Kidney tubule cell (primary cell): ENCODE results near the gene TAF4.
A peak's percentile ranks its signal among the peaks of the same experiment; 100 is the strongest.
"Not testable (repeated sequence)": the region's sequence is repeated elsewhere in the genome, so short reads cannot be mapped to it uniquely, and the experiment has no call there.

Source experiments
- DNase-seq: peaks from one replicate; pipeline ENCODE4 v3.0.0-alpha.2; 2018; ENCODE audit warnings: low spot score

Gene TAF4, protein sequence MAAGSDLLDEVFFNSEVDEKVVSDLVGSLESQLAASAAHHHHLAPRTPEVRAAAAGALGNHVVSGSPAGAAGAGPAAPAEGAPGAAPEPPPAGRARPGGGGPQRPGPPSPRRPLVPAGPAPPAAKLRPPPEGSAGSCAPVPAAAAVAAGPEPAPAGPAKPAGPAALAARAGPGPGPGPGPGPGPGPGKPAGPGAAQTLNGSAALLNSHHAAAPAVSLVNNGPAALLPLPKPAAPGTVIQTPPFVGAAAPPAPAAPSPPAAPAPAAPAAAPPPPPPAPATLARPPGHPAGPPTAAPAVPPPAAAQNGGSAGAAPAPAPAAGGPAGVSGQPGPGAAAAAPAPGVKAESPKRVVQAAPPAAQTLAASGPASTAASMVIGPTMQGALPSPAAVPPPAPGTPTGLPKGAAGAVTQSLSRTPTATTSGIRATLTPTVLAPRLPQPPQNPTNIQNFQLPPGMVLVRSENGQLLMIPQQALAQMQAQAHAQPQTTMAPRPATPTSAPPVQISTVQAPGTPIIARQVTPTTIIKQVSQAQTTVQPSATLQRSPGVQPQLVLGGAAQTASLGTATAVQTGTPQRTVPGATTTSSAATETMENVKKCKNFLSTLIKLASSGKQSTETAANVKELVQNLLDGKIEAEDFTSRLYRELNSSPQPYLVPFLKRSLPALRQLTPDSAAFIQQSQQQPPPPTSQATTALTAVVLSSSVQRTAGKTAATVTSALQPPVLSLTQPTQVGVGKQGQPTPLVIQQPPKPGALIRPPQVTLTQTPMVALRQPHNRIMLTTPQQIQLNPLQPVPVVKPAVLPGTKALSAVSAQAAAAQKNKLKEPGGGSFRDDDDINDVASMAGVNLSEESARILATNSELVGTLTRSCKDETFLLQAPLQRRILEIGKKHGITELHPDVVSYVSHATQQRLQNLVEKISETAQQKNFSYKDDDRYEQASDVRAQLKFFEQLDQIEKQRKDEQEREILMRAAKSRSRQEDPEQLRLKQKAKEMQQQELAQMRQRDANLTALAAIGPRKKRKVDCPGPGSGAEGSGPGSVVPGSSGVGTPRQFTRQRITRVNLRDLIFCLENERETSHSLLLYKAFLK

DNA sequence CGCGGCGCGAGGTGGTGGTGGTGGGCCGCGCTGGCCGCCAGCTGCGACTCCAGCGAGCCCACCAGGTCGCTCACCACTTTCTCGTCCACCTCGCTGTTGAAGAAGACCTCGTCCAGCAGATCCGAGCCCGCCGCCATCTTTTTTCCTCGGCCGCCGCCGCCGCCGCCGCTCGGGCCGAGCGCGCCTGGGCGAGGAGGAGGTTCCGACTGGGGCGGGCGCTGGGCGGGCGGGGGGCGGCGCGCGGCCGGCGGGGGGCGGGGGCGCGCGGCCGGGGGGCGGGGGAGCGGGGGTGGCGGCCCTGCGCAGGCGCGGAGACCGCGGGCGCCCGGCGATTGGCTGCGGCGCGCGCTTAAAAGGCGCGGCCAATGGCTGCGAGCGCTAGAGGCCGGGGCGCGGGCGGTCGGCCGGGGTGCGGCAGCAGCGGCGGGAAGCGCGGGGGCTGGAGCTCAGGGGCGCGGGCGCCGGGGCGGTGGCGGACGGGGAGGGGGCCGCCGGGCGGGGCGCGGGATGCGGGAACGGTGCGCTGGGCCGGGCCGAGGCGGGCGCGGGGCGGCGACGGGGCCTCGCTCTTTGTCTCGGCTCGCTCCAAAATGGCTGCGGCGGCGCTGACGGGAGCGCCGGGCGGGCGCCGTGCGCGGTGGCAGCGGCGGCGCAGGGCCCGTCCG lies at the start of gene TAF4:
Gene TAF4 (minus strand): TSS at position 208 of the 665 bp plus-strand sequence. CDS start 71 bp downstream, at position 137.
- DNase-seq = peak; percentile 82

DNA sequence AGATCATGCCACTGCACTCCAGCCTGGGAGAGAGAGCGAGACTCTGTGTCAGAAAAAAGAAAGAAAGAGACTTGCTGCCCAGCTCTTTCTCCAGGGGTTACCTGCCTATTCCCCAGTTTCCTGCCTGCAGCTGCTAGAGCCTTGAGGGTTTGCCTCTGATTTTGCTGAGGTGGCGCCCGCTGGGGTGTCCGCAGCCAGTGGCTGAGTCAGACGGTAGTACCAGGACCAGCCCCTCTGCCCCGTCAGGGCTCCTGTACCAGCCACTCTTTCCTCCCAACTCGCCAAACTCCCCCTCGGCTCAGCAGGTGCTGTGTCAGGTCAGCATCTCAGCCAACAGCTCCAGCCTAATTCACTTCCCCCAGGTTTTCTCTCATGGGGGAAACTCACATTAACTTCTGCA lies 49.2 kb upstream of the TAF4 start:
- DNase-seq = no peak

DNA sequence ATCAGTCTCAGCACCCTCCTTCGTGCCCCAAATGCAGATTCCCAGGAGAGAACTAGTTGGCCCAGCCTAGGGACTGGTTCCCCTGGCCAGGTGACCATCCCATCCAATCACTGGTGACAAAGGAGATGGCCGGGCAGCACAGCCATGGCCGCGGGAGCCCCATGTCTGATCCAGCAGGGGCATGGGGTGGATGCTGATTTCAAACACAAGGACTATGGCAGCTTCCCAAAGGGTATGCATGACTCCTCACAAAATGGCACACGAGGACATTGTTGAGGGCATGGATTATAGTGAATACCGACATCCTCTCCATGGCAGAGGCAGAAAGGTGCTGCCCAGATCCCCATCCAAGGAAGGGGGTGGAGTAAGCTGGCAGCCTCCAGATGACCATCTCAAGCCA lies 46.7 kb upstream of the TAF4 start:
- DNase-seq = no peak

DNA sequence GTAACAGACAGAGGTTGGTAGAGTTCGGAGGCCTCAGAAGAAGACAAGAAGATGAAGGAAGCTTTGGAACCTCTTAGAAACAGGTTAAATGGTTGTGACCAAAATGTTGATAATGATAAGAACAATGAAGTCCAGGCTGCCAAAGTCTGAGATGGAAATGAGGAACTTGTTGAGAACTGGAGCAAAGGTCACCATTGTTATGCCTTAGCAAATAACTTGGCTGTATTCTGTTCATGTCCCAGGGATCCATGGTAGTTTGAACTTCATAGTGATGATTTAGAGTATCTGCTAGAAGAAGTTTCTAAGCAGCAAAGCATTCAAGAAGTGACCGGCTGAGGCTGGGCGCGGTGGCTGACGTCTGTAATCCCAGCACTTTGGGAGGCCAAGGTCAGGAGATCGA lies 45.5 kb upstream of the TAF4 start:
- no peak for DNase-seq

DNA sequence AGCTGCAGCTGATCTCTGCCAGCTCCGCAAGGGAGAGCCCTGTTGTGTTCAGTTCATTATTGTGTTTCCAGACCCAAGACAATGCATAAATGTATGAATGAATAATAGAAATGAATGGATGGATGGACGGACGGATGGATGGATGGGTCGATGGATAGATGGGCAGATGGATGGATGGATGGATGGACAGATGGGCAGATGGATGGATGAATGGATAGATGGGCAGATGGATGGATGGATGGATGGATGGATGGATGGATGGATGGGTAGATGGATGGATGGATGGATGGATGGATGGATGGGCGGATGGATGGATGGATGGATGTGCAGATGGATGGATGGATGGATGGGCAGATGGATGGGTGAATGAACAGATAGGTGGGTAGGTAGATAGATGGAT lies 39.9 kb upstream of the TAF4 start:
- no peak for DNase-seq

DNA sequence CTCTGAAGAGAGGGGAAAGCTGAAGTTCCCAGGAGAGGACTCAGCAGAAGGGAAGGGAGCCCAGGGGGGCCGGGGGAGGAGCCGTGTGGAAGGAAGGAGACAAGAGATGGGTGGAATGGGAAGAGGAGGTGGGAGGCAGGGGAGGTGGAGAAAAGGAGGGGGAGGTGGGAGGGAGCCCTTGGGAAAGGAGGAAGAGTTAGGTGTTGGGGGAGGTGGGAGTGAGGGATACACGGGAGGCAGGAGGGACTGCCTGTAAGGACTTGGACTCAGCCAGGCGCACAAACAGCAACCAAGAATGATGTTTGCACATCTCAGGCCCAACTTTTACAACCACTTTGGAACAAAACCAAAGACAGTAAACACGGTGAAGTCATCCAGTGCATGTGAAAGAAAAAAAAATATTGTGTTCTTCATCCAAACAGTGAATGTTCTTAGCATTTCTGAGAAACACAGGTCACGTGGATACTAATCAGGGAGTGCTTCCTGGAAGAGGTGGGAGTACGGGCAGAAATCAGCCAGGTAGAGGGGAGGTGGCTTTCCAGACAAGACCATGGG lies 39.2 kb upstream of the TAF4 start:
- no peak for DNase-seq

DNA sequence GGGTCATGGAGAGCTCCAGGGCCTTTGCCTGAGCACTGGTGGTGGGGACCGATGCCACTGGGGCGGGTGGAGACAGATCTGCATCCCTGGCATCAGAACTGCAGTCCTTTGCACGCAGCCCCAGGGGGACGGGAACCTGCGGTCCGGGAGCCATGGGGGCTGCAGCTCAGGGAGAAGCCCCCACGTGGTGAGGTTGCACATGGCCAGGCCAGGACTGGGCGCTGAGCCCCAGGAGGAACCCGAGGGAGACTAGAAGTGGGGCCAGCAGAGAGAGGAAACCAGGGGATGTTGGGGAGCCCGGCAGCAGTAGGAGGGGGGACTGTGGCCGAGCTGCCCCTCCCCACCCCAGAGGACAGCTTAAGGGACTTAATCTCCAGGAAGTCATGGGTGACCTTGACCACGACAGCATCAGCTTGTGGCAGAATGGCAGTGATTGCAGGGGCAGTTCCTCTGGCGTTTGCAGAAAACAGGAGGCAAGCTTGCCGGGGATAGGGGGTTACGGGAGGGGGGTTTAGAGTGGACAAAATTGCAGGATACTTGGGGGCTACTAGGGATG lies 38.6 kb upstream of the TAF4 start:
- no peak for DNase-seq

DNA sequence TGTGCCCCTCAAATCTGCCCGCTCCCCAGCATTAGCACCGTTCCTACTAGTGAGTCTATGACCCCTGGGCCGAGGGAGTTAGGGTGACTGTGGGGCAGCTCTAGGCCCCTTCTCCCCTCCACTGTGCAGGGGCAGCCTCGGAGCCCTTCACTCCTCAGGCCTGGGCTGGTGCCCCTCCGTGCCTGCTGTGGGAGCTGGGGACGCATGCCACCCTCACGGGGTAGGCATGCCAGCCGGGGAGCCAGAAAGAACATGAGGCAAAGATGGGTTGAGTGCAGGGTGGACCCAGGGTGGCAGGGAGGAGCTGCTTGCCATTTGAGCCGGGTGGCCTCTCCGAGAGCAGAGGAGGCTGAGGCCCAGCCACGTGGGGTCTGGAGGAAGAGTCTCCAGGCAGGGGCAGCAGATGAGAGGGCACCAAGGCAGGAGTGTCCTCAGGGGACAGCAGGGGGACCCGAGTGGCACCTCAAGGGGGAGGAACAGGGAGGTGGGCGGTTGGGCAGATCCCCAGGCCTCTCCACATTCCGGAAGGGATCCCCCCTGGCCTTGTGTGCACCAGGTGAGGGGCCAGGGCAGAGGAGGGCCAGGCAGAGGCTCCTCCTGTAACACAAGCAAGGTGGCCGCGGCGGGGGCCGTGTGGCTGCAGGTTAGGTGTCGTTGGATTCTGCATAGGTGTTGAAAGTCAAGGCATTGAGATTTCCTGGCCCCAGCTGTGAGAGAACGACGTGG lies 38.0 kb upstream of the TAF4 start:
- DNase-seq = no peak

DNA sequence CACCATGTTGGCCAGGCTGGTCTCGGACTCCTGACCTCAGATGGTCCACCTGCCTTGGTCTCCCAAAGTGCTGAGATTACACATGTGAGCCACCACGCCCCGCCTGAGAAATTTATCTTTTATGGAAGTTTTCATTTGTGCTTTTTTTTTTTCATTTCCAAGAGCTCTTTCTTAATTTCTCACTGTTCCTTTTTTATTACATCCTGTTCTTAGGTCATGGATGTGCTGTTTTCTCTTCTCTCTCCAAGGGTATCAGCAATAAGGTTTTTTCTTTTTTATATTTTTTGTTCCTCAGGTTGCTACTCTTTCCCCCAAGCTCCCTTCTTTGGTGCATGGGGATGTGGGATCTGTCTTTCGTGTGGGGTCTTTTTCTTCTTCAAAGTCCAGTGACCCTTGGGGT lies 35.4 kb upstream of the TAF4 start:
- DNase-seq = no peak

DNA sequence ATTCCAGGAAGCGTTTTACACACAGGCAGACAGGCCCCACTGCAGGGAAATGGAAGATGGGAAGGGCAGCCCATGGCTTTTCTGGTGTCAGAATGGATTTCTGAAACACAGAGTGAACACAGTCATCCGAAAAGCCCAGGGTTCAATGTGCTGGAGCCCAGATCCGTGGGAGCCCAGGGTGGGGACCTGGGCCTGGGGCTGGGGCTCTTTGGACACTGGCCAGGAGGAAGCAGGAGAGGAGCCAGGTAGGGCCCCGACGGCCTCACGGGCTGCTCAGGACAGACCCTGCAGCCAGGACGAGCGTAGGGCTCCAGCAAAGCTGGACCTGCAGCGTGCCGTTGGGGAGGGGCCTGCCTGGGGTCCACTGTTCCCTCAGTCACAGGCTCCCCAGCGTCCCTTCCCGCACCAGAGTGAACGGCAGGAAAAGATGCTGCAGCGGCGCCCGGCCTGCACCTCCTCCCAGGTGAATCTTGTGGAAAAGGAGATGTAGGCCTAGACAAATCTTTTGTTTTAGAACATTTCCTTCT lies 32.3 kb upstream of the TAF4 start:
- DNase-seq = no peak

DNA sequence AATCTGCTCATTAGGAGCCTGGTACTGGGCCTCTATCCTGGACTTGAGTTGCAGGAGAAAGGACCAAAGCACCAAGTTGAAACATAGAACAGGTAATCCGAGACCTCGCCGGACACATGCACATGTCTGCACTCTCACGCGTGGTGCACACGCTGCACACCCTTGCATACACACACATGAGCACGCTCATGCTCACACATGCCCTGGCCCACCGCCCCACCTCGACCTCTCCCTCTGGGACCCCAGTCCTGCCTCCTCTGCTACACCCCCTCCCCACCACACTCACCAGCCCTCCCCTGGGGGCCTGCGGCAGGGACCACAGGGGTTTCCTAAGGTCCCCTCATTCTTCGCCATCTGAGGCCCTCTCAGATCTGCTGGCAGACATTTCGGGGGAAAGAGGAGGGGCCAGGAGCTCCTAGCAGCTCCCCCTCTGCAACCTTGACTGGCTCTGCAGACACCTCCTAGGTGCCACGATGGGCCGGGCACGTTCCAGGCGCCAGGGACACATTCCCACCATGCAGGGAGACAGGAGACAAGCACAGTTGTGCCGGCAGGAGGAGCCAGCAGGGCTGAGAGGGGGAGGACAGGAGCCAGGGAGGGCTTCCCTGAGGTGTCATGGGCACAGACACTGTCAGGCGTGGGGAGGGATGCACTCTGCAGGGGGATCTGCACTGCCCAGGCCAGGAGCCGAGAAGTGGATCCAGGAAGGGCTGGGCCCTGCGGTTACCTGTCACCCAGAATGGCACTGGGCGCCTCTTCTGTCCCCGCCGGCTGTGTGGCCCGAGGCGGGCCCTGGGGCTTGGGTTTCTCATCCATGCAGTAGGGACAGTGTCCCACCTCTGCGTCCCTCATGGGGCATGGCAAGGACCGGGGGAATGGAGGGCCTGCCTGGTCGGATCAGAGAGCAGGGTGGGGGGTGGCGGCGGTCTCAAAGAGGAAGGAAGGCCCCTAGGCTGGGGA lies 31.0 kb upstream of the TAF4 start:
- DNase-seq = no peak

DNA sequence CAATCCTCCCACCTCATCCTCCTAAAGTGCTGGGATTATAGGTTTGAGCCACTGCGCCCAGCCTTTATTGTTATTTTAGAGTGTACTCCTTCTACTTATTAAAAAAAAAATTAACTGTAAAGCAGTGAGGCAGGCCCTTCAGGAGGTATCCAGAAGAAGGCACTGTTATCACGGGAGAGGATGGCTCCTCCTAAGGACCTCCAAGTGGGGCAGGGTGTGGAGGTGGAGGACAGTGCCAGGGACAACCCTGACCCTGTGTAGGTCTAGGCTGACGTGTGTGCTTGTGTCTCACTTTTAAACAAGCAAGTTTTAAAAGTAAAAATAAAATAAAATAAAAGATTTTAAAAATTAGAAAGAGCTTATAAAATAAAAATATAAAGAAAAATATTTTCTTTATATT lies 23.7 kb upstream of the TAF4 start:
- no peak for DNase-seq

DNA sequence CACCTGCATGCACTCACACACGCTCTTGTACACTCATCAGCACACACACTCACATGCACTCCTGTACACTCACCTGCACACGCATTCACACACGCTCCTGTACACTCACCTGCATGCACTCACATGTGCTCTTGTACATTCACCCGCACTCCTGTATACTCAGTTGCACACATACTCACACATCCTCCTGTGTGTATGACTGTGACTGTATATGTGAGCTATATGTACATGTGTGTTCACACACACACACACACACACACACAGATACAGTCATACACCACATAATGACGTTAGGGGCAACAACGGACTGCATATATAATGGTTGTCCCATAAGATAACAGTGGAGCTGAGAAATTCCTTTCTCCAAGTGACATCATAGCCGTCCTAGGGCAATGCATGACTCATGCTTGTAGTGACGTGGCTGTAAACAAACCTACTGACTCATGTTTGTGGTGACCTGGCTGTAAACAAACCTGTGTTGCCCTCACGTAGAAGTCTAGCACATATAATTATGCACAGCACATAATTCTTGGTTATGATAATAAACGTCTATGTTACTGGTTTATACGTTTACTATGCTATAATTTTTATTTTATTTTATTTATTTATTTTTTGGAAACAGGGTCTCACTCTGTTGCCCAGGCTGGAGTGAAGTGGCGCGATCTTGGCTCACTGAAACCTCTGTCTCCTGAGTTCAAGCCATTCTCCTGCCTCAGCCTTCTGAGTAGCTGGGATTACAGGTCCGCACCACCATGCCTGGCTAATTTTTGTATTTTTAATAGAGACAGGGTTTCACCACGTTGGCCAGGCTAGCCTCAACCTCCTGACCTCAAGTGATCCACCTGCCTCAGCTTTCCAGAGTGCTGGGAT lies 22.8 kb upstream of the TAF4 start:
- DNase-seq = peak; percentile 78

DNA sequence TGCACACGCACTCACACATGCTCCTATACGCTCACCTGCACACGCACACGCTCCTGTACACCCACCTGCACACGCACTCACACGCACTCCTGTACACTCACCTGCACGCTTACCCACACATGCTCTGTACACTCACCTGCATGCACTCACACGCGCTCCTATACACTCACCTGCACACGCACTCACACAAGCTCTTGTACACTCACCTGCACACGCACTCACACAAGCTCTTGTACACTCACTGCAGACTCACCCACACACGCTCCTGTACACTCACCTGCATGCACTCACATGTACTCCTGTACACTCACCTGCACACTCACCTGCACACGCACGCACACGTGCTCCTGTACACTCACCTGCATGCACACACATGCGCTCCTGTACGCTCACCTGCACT lies 22.0 kb upstream of the TAF4 start:
- no peak for DNase-seq

DNA sequence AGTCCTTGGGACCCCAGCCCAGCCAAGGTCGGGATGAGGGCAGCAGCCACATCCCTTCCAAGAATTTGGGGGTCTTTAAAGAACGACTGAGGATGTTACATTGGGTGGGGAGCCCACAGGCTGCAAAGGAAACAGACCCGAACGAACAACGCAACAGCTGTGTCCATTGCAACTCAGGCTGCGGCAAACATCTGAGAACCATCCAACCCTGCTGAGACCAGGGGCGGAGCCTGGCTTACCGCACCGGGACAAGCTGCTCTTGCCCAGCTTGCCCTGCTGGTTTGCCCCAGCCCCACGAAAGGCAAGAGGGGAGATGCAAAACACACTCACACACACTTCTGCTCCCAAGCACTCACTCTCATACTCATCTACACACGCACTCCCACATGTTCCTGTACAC lies 21.5 kb upstream of the TAF4 start:
- no peak for DNase-seq

DNA sequence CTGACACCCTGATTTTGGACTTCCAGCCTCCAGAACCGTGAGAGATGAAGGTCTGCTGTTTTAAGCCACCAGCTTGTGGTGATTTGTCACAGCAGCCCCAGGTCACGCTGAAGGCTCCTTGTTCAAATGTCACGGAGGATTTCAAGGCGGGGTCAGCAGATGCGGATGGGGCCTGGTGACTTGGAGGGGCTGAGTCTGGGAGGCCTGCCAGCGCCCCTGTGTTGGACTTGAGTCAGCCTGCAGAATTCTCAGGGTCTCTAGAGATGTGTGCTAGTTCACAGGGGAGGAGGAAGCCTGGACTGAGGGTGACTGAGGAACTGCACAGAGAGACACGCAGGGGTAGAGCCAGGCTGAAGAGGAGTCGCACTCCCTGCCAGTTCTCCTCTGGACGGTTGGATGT lies 19.5 kb upstream of the TAF4 start:
- no peak for DNase-seq

DNA sequence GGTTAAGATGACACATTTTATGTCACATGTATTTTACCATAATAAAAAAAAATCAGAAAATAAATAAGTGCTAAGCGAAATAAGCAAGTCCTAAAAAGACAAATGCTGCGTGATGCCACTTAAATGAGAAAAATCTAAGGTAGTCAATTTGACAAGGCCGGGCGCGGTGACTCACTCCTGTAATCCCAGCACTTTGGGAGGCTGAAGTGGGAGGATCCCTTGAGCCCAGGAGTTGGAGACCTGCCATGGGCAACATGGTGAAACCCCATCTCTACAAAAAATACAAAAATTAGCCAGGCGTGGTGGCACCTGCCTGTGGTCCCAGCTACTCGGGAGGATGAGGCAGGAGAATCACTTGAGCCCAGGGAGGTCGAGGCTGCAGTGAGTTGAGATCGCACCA lies 18.5 kb upstream of the TAF4 start:
- not testable (repeated sequence) for DNase-seq

DNA sequence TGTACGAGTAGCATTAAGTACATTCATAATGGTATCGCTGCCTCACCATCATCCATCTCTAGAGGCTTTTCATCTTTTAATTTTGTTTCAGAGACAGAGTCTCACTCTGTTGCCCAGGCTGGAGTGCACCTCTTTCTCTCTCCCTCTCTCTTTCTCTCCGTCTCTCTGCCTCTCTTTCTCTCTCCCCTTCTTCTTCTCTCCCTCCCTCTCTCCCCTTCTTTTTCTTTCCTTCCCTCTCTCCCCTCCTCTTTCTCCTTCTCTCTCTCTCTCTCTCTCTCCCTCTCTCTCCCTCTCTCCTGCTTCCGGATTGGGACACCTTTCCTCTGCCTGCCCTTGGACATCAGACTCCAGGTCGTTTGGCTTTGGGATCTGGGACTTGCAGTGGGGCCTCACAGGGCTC lies 17.6 kb upstream of the TAF4 start:
- no peak for DNase-seq
